Measurements from ENCODE around the gene AIG1.

AIG1 gene

GRCh38 chr6:143223895-143224294 lies 163.2 kb downstream of the AIG1 start:
- Histone ChIP-seq H3K36me3 (ENCODE audit: low read depth) (0 out of 2 replicates have a peak, but pooled peaks cover 3% of the 10 kb centered on the region), H3K27me3 (ENCODE audit: insufficient read depth, poor library complexity, severe bottlenecking) (no peaks in the 10 kb centered on the region), H3K27ac (ENCODE audit: poor library complexity, severe bottlenecking) (no peak overlapping the region), H3K9me3 (ENCODE audit: severe bottlenecking) (no peaks in the 10 kb centered on the region), H3K4me1 (ENCODE audit: insufficient read depth, poor library complexity, severe bottlenecking) (peaks cover 28% of the 10 kb centered on the region), H3K4me3 (ENCODE audit: severe bottlenecking) (no peak overlapping the region)
- ATAC-seq (ENCODE audit: low read depth) (no peak), DNase-seq (ENCODE audit: low spot score) (no peak)
- TF ChIP-seq, protein P1, sequence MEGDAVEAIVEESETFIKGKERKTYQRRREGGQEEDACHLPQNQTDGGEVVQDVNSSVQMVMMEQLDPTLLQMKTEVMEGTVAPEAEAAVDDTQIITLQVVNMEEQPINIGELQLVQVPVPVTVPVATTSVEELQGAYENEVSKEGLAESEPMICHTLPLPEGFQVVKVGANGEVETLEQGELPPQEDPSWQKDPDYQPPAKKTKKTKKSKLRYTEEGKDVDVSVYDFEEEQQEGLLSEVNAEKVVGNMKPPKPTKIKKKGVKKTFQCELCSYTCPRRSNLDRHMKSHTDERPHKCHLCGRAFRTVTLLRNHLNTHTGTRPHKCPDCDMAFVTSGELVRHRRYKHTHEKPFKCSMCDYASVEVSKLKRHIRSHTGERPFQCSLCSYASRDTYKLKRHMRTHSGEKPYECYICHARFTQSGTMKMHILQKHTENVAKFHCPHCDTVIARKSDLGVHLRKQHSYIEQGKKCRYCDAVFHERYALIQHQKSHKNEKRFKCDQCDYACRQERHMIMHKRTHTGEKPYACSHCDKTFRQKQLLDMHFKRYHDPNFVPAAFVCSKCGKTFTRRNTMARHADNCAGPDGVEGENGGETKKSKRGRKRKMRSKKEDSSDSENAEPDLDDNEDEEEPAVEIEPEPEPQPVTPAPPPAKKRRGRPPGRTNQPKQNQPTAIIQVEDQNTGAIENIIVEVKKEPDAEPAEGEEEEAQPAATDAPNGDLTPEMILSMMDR (IDR thresholded peaks at IDR 0.05; ENCODE audit: poor library complexity, severe bottlenecking), result no peak

GRCh38 chr6:143224516-143224915 lies 163.8 kb downstream of the AIG1 start:
- no peak for ATAC-seq (ENCODE audit: low read depth)
- no peak overlapping the region for H3K4me3 ChIP-seq (ENCODE audit: severe bottlenecking)
- DNase-seq (ENCODE audit: low spot score), result no peak
- H3K4me1 ChIP-seq (ENCODE audit: insufficient read depth, poor library complexity, severe bottlenecking), result peaks cover 28% of the 10 kb centered on the region
- TF ChIP-seq, protein P1 (IDR thresholded peaks at IDR 0.05; ENCODE audit: poor library complexity, severe bottlenecking), result no peak
- H3K36me3 ChIP-seq (ENCODE audit: low read depth), result 0 out of 2 replicates have a peak, but pooled peaks cover 3% of the 10 kb centered on the region
- H3K9me3 ChIP-seq (ENCODE audit: severe bottlenecking), result no peaks in the 10 kb centered on the region
- no peaks in the 10 kb centered on the region for H3K27me3 ChIP-seq (ENCODE audit: insufficient read depth, poor library complexity, severe bottlenecking)
- H3K27ac ChIP-seq (ENCODE audit: poor library complexity, severe bottlenecking), result peak overlapping the region; percentile 64

- peak overlapping the region; percentile 64 for H3K27ac ChIP-seq (ENCODE audit: poor library complexity, severe bottlenecking)
- ATAC-seq (ENCODE audit: low read depth), result peak; percentile 91
- peaks cover 28% of the 10 kb centered on the region for H3K4me1 ChIP-seq (ENCODE audit: insufficient read depth, poor library complexity, severe bottlenecking)
- H3K4me3 ChIP-seq (ENCODE audit: severe bottlenecking), result no peak overlapping the region
- DNase-seq (ENCODE audit: low spot score), result no peak
- TF ChIP-seq, protein P1 (IDR thresholded peaks at IDR 0.05; ENCODE audit: poor library complexity, severe bottlenecking), result no peak
- H3K27me3 ChIP-seq (ENCODE audit: insufficient read depth, poor library complexity, severe bottlenecking), result no peaks in the 10 kb centered on the region
- no peaks in the 10 kb centered on the region for H3K36me3 ChIP-seq (ENCODE audit: low read depth)
- H3K9me3 ChIP-seq (ENCODE audit: severe bottlenecking), result no peaks in the 10 kb centered on the region
These were observed 165.2 kb downstream of the AIG1 start for GRCh38 chr6:143225929-143226328.

- Histone ChIP-seq H3K9me3 (ENCODE audit: severe bottlenecking) (no peaks in the 10 kb centered on the region), H3K27me3 (ENCODE audit: insufficient read depth, poor library complexity, severe bottlenecking) (no peaks in the 10 kb centered on the region), H3K4me1 (ENCODE audit: insufficient read depth, poor library complexity, severe bottlenecking) (peaks cover 28% of the 10 kb centered on the region), H3K36me3 (ENCODE audit: low read depth) (no peaks in the 10 kb centered on the region), H3K4me3 (ENCODE audit: severe bottlenecking) (no peak overlapping the region), H3K27ac (ENCODE audit: poor library complexity, severe bottlenecking) (no peak overlapping the region)
- ATAC-seq (ENCODE audit: low read depth) (no peak), DNase-seq (ENCODE audit: low spot score) (no peak)
- TF ChIP-seq, protein P1 (IDR thresholded peaks at IDR 0.05; ENCODE audit: poor library complexity, severe bottlenecking), result no peak
These were observed 167.0 kb downstream of the AIG1 start for GRCh38 chr6:143227675-143228074.

- no peak for ATAC-seq (ENCODE audit: low read depth)
- H3K4me1 ChIP-seq (ENCODE audit: insufficient read depth, poor library complexity, severe bottlenecking), result peaks cover 22% of the 10 kb centered on the region
- TF ChIP-seq, protein P1 (IDR thresholded peaks at IDR 0.05; ENCODE audit: poor library complexity, severe bottlenecking), result no peak
These were observed 168.7 kb downstream of the AIG1 start for GRCh38 chr6:143229400-143229799.

More at GRCh38 chr6:143229400-143229799, 168.7 kb downstream of the AIG1 start:
- H3K9me3 ChIP-seq (ENCODE audit: severe bottlenecking), result no peaks in the 10 kb centered on the region
- no peaks in the 10 kb centered on the region for H3K36me3 ChIP-seq (ENCODE audit: low read depth)
- no peak overlapping the region for H3K4me3 ChIP-seq (ENCODE audit: severe bottlenecking)
- H3K27ac ChIP-seq (ENCODE audit: poor library complexity, severe bottlenecking), result no peak overlapping the region
- no peaks in the 10 kb centered on the region for H3K27me3 ChIP-seq (ENCODE audit: insufficient read depth, poor library complexity, severe bottlenecking)
- DNase-seq (ENCODE audit: low spot score), result no peak

Data from RWPE2 (cell line).